OCI-LY7 (cell line): ENCODE data around the gene RPS6KA6. TPM values are rescaled to one million over a fixed set of nuclear protein-coding genes. Genes with fewer than 3 reads are reported as not detected.

ENCODE experiments used
- BruUV-seq: library from RNA; stranded (reverse); fragments of 400-500 nt; replicated peaks from 2 replicates; lab custom pipeline; 2021; lab: Mats Ljungman, UMichigan
- CTCF ChIA-PET: fragments of 300-600 bp; sonication (Branson Sonifier 250); formaldehyde crosslinking; loops from one replicate; lab custom pipeline; 2022; ENCODE audit warnings: antibody characterized with exemption; ENCODE audit not compliant: unreplicated experiment; lab: Charles Lee
- POLR2A ChIA-PET: fragments of 300-600 bp; sonication (Branson Sonifier 250); formaldehyde crosslinking; loops from one replicate; lab custom pipeline; 2022; ENCODE audit warnings: antibody characterized with exemption; lab: Charles Lee
- DNase-seq: peaks from one replicate; pipeline ENCODE4 v3.0.0-alpha.2; 2015; ENCODE audit warnings: low spot score
- H2AFZ ChIP-seq: fragments of 200-600 bp; sonication (generic), shearing (Covaris generic); 2 replicates; pipeline ENCODE4 v1.6.1; 2014; ENCODE audit warnings: mild to moderate bottlenecking, antibody characterized with exemption, low read length, moderate library complexity
- H3K27ac ChIP-seq: fragments of 200-600 bp; sonication (generic); 2 replicates; pipeline ENCODE4 v1.5.1; 2014; ENCODE audit warnings: mixed run types, low read depth, mild to moderate bottlenecking, moderate library complexity, low read length, inconsistent platforms; ENCODE audit not compliant: poor library complexity, severe bottlenecking
- H3K36me3 ChIP-seq: fragments of 200-600 bp; sonication (generic); 2 replicates; pipeline ENCODE4 v1.6.1; 2014; ENCODE audit warnings: mild to moderate bottlenecking, antibody characterized with exemption, low read length, moderate library complexity, mixed read lengths; ENCODE audit not compliant: insufficient read depth
- H3K4me1 ChIP-seq: fragments of 200-600 bp; sonication (generic); 2 replicates; pipeline ENCODE4 v1.5.1; 2014; ENCODE audit warnings: mild to moderate bottlenecking, low read length; ENCODE audit not compliant: insufficient read depth, poor library complexity, severe bottlenecking
- H3K4me2 ChIP-seq: fragments of 200-600 bp; sonication (generic); 2 replicates; pipeline ENCODE4 v1.6.1; 2014; ENCODE audit warnings: mild to moderate bottlenecking, low read length
- H3K4me3 ChIP-seq: fragments of 200-600 bp; sonication (generic); 2 replicates; pipeline ENCODE4 v1.5.1; 2014; ENCODE audit warnings: mild to moderate bottlenecking, low read depth, low read length; ENCODE audit not compliant: poor library complexity, severe bottlenecking
- H3K79me2 ChIP-seq: fragments of 200-600 bp; sonication (generic); 2 replicates; pipeline ENCODE4 v1.6.1; 2016; ENCODE audit warnings: low read depth, mild to moderate bottlenecking, low read length, moderate library complexity, mixed read lengths; ENCODE audit not compliant: insufficient read depth
- H3K9me2 ChIP-seq: fragments of 200-600 bp; sonication (generic); 2 replicates; pipeline ENCODE4 v1.6.1; 2016; ENCODE audit warnings: mild to moderate bottlenecking, low read length, mixed read lengths; ENCODE audit not compliant: insufficient read depth
- H3K9me3 ChIP-seq: fragments of 200-600 bp; sonication (generic); 2 replicates; pipeline ENCODE4 v1.6.1; 2014; ENCODE audit warnings: mild to moderate bottlenecking, mixed run types, low read length, mixed read lengths
- H4K20me1 ChIP-seq: fragments of 200-600 bp; sonication (generic); 2 replicates; pipeline ENCODE4 v1.6.1; 2014; ENCODE audit warnings: mild to moderate bottlenecking, antibody characterized with exemption, low read length, moderate library complexity, mixed read lengths; ENCODE audit not compliant: insufficient read depth
- CTCF ChIP-seq: fragments of 200-600 bp; sonication (generic); conservative IDR thresholded peaks from 2 replicates; pipeline ENCODE4 v1.5.1; 2014; ENCODE audit warnings: mild to moderate bottlenecking, antibody characterized with exemption, low read length, moderate library complexity, mixed read lengths
- EZH2phosphoT487 ChIP-seq: fragments of 200-600 bp; sonication (generic); IDR thresholded peaks from 2 replicates; pipeline ENCODE4 v1.6.1; 2018; ENCODE audit warnings: low read depth, borderline replicate concordance, mild to moderate bottlenecking, mixed run types, antibody characterized with exemption, low read length, moderate library complexity, mixed read lengths
- intact Hi-C: fragments of 100-400 bp; cut with micrococcal nuclease; formaldehyde crosslinking; loops from one replicate; pipeline ENCODE4 v1.10.0; 2022; ENCODE audit not compliant: unreplicated experiment
- total RNA-seq, 2 experiments: library from RNA; depleted of rRNA in 1 of 2; stranded (reverse); fragments of >200 nt in 1 of 2; shearing (Covaris generic) in 1 of 2; gene quantifications; 2 replicates each; pipeline ENCODE4 v1.2.3, GENCODE V29; 2014 to 2022

The RPS6KA6 gene
- total RNA-seq, 2 experiments from 2014 or later: not detected

GRCh38 chrX:84174348-84174747 is 13.7 kb downstream of the RPS6KA6 start:
- H3K4me1 ChIP-seq: no peaks in the 10 kb centered on the region
- no peaks in the 10 kb centered on the region for H3K9me3 ChIP-seq
- no peaks in the 10 kb centered on the region for H3K9me2 ChIP-seq
- intact Hi-C loops: no loop called here
- no peak for DNase-seq
- H3K79me2 ChIP-seq: no peaks in the 10 kb centered on the region
- ChIA-PET CTCF (no interaction called here), POLR2A (no interaction called here)
- no peak overlapping the region for H3K4me2 ChIP-seq
- TF ChIP-seq EZH2phosphoT487 (no peak), CTCF (no peak)
- no peaks in the 10 kb centered on the region for H3K36me3 ChIP-seq
- no TSS peak for BruUV-seq
- H3K4me3 ChIP-seq: no peak overlapping the region
- no peaks in the 10 kb centered on the region for H4K20me1 ChIP-seq
- no peak overlapping the region for H2AFZ ChIP-seq
- no peak overlapping the region for H3K27ac ChIP-seq

GRCh38 chrX:84170931-84171330 is 17.1 kb downstream of the RPS6KA6 start:
- no peak for TF ChIP-seq CTCF
- TF ChIP-seq EZH2phosphoT487: no peak
- no TSS peak for BruUV-seq
- H3K4me1 ChIP-seq: no peaks in the 10 kb centered on the region
- H3K79me2 ChIP-seq: no peaks in the 10 kb centered on the region
- no peaks in the 10 kb centered on the region for H4K20me1 ChIP-seq
- no peak for DNase-seq
- CTCF ChIA-PET: no interaction called here
- no peak overlapping the region for H3K27ac ChIP-seq
- no peaks in the 10 kb centered on the region for H3K9me2 ChIP-seq
- H3K4me2 ChIP-seq: no peak overlapping the region
- H3K9me3 ChIP-seq: no peaks in the 10 kb centered on the region
- POLR2A ChIA-PET: no interaction called here
- H3K36me3 ChIP-seq: no peaks in the 10 kb centered on the region
- no peak overlapping the region for H3K4me3 ChIP-seq
- intact Hi-C loops: no loop called here
- H2AFZ ChIP-seq: no peak overlapping the region

GRCh38 chrX:84168574-84168973 is 19.4 kb downstream of the RPS6KA6 start:
- intact Hi-C loops: no loop called here
- Histone ChIP-seq H3K27ac (no peak overlapping the region), H3K4me2 (no peak overlapping the region), H2AFZ (no peak overlapping the region), H3K36me3 (no peaks in the 10 kb centered on the region), H3K4me3 (no peak overlapping the region), H3K9me2 (no peaks in the 10 kb centered on the region), H3K79me2 (no peaks in the 10 kb centered on the region), H3K4me1 (no peaks in the 10 kb centered on the region), H3K9me3 (no peaks in the 10 kb centered on the region), H4K20me1 (no peaks in the 10 kb centered on the region)
- ChIA-PET POLR2A (no interaction called here), CTCF (no interaction called here)
- no peak for TF ChIP-seq EZH2phosphoT487
- no peak for TF ChIP-seq CTCF
- BruUV-seq: no TSS peak
- DNase-seq: no peak
